GM23248 (cell line): ENCODE measurements around the gene ANKRD49.

Experiments used
- EZH2 ChIP-seq: fragments of 200-600 bp; sonication (generic); IDR thresholded peaks from 2 replicates; pipeline ENCODE4 v1.6.1; 2018; ENCODE audit warnings: antibody characterized with exemption, mild to moderate bottlenecking; ENCODE audit not compliant: insufficient read depth, poor library complexity, severe bottlenecking
- EZH2phosphoT487 ChIP-seq: fragments of 200-600 bp; sonication (generic); IDR thresholded peaks from 2 replicates; pipeline ENCODE4 v1.6.1; 2018; ENCODE audit warnings: antibody characterized with exemption, moderate library complexity, mild to moderate bottlenecking, low read depth; ENCODE audit not compliant: insufficient read depth

DNA sequence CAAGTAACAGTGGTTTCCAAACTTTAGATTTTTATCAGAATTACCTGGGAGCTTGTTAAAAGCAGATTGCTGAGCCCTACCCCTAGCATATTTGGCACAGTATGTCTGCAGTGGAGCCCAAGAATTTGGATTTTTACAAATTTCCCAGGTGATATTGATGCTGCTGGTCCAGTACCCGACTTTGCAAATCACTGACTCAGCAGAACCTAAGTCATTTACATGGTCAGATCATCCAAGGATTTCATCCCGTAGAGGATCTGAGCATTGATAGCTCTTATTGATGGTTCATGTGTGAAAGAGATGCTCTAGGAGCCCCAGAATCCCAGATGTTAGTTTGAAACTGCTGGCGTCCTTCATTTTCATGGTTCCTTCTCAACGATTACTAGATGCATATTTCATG, 24.5 kb downstream of the ANKRD49 start:
- TF ChIP-seq EZH2phosphoT487 = no peak
- TF ChIP-seq EZH2 = no peak
